GM21423 (cell line): ENCODE results near the gene PNPLA8.
"Not testable (repeated sequence)": the region's sequence is repeated elsewhere in the genome, so short reads cannot be mapped to it uniquely, and the experiment has no call there.

Source experiments
- ATAC-seq: cut with Tn5 transposase; IDR thresholded peaks from one replicate; pipeline ENCODE4 v1.9.1; 2021; ENCODE audit warnings: mild to moderate bottlenecking, moderate library complexity; ENCODE audit not compliant: unreplicated experiment

PNPLA8 gene

DNA sequence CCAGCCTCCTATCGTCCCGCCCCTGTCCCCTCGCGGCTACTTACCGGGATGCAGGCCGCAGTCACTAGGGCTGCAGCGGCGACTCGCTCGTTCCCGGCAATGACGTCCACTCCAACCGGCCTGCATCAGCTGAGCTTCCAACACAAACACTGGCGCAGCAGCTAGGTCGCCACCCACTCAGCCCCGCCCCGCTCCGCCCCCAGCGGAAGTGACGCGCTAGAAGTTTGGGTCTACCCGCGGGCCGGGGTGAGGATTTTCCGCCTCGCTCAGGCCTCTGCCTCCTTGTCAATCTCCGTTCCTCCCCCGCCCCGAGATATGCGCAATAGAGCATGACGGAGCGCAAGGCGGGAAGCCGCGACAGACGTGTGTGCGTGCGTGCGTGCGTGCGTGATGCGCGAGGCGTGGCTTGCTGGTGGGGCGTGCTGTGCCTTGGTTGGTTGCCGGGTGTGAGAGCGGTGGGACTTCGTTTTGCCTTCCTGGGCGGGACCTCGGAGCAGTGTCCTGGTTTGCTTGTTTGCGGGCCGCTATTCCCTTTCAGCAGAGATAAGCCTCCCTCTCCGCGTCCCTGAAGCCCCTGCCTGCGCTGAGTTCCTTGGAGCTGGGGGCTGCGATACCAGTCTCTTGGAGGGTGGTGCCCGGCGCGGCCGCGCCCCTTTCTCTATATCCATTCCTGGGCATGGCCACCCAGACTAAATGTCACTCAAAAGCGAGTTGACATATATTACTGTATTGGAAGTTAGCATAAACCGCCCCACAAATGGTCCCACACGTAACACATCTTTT lies at the start of gene PNPLA8:
PNPLA8 (minus strand) TSS at position 151 of the 783 bp plus-strand sequence. CDS start 10,644 bp downstream, outside the sequence.
- peak; percentile 93 for ATAC-seq

GRCh38 chr7:108575156-108575555 lies 49.2 kb upstream of the PNPLA8 start:
- ATAC-seq: no peak

DNA sequence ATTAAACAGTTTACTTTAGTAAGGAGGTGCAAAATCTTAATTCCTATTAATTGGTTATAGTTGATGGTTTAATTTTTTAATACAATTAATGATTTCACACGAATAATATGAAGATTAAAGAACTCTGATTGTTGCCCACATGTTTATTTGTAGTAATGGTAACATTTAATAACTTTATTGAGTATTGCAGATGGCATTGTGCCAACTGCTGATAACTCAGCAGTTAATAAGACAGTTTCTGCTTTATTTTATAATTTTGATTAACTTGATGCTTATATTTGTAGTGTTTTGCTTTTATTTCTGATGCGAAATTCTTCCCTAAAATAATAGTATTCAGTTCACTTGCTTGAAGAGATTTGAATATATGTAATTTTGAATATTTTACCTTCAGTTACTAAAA lies 46.5 kb upstream of the PNPLA8 start:
- no peak for ATAC-seq

GRCh38 chr7:108570146-108570755 lies 44.3 kb upstream of the PNPLA8 start:
- ATAC-seq: peak; percentile 24

GRCh38 chr7:108569381-108570145 lies 43.6 kb upstream of the PNPLA8 start, which contains the start of the genes DNAJB9 and THAP5:
Gene DNAJB9, plus strand, starts transcription at chr7:108569874. Its CDS starts 1,853 bp downstream, at chr7:108571727.
Gene THAP5, minus strand, starts transcription at chr7:108569706. Its CDS starts 137 bp downstream, at chr7:108569569.
- ATAC-seq: peak; percentile 93

GRCh38 chr7:108568801-108569380 lies 43.0 kb upstream of the PNPLA8 start:
- no peak for ATAC-seq

- ATAC-seq: no peak
These were observed 40.1 kb upstream of the PNPLA8 start for GRCh38 chr7:108565987-108566386.

DNA sequence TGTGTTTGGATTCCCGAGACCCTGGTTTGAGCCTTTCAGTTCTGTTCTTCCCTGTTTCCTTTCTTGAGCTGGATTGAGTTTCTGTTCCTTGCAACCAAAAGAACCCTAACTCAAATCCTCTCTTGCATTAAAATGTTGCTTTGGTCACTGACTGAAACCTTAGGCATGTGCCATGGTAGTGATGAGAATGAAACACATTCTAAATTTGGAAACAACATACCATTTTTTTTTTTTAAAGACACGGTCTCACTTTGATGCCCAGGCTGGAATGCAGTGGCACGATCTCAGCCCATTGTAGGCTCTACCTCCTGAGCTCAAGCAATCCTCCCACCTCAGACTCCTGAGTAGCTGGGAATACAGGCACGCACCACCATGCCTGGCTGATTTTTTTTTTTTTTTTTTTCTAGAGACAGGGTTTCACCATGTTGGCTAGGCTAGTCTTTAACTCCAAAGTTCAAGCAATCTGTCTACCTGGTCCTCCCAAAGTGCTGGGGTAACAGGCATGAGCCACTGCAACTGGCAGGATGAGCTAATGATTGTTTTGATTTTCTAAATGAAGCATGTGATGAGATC lies 35.2 kb upstream of the PNPLA8 start:
- ATAC-seq: no peak

DNA sequence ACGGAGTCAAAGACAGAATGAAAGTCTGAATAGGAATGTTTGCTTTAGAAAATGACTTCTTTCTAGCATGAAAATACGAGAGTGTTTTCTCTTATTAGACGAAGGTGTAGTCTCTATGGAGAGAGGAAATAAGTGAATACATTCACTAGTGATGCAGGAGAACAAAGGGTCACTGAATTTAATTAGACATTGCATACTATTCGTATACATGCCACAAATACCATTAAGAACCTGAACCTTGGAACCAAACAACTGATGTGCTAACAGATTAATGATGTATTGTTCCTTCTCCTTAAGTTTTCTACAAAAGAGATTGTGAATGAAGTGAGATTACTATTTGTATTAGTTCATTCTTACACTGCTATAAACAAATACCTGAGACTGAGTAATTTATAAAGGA lies 33.3 kb upstream of the PNPLA8 start:
- ATAC-seq: no peak

DNA sequence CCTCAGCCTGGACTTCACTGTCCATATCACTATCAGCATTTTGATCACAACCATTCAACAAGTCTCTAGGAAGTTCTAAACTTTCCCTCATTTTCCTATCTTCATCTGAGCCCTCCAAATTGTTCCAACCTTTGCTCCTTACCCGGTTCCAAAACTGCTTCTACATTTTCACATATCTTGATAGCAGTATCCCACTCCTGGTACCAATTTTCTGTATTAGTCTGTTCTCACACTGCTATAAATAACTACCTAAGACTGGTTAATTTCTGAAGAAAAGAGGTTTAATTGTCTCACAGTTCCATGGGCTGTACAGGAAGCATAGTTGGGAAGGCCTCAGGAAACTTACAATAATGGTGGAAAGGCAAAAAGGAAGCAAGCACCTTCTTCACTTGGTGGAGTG lies 31.7 kb upstream of the PNPLA8 start:
- no peak for ATAC-seq

DNA sequence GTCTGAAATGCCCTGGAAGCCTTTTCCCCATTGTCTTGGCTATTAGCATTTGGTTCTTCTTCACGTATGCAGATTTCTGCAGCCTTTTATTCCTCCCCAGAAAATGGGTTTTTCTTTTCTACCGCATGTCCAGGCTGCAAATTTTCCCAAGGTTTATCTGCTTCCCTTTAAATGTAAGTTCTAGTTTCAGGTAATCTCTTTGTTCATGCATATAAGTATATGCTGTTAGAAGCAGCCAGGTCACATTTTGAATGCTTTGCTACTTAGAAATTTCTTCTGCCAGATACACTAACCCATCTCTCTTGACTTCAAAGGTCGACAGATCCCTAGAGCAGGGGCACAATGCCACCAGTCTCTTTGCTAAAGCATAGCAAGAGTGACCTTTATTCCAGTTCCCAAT lies 31.3 kb upstream of the PNPLA8 start:
- ATAC-seq: no peak

DNA sequence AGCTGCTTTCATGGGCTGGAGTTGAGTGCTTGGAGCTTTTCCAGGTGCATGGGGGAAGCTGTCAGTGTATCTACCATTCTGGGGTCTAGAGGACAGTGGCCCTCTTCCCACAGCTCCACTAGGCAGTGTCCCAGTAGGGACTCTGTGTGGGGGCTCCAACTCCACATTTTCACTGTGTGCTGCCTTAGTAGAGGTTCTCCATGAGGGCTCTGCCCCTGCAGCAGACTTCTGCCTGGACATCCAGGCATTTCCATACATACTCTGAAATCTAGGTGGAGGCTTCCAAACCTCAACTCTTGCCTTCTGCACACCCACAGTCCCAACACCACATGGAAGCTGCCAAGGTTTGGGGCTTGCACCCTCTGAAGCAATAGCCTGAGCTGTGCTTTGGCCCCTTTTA lies 30.7 kb upstream of the PNPLA8 start:
- ATAC-seq: not testable (repeated sequence)

GRCh38 chr7:108548141-108548896 lies 22.4 kb upstream of the PNPLA8 start:
- not testable (repeated sequence) for ATAC-seq

DNA sequence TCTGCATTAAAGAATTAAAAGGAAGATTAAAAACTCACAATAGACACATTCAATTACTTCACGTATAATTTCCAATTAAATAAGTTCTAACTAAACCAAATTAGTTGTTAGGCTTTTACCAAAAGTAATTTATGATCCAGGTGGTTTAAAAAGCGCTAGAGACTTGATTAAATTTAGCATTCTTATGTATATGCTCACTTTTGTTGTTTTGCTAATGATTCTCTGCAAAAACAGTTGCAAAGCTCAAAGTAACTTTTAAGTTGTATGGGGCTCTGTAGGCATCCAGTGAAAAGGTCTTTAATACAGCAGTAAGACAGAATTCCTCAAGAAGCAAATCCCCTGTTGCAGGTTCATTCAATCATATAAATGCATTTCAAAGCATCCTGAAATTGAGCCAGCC lies 15.5 kb upstream of the PNPLA8 start:
- no peak for ATAC-seq

DNA sequence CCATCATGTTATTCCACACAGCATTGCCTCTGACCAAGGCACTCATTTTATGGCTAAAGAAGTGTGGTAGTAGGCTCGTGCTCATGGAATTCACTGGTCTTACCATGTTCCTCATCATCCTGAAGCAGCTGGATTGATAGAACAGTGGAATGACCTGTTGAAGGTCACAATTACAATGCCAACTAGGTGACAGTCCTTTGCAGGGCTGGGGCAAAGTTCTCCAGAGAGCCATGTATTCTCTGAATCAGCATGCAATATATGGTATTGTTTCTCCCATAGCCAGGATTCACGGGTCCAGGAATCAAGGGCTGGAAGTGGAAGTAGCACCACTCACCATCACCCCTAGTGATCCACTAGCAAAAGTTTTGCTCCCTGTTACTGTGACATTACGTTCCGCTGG lies 12.8 kb upstream of the PNPLA8 start:
- ATAC-seq: not testable (repeated sequence)

- ATAC-seq: not testable (repeated sequence)
These were observed 12.3 kb upstream of the PNPLA8 start for GRCh38 chr7:108538236-108538635.

- ATAC-seq: no peak
These were observed 11.3 kb upstream of the PNPLA8 start for GRCh38 chr7:108537229-108537628.

GRCh38 chr7:108535744-108536143 lies 9.8 kb upstream of the PNPLA8 start:
- no peak for ATAC-seq

GRCh38 chr7:108535257-108535656 lies 9.3 kb upstream of the PNPLA8 start:
- ATAC-seq: no peak

- no peak for ATAC-seq
These were observed 7.8 kb upstream of the PNPLA8 start for GRCh38 chr7:108533712-108534111.
